GM19025 (cell line): ENCODE measurements around the gene DYNC1I1.

Experiments
- ATAC-seq: cut with Tn5 transposase; IDR thresholded peaks from one replicate; pipeline ENCODE4 v1.9.1; 2021; ENCODE audit warnings: mild to moderate bottlenecking, low read depth, moderate library complexity; ENCODE audit not compliant: unreplicated experiment

The DYNC1I1 gene

DNA sequence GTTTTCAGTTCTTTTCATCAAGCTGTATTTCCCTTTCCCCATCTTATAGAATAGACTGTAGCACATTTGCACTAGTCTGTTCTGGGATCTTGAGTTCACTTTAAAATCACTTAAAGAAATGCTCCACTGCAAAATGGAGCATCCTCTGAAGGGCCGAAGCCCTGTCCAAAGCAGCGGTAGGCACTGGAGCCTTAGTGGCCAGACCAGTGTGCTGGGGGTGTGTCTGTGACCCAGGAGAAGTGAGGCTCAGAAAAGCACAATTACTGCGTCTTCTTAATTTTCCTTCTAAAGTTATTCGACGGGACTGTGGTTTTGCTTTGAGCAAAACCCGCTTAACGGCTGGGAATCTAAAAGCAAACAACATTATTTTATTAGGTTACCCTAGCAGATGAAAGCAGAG lies 343.8 kb downstream of the DYNC1I1 start:
- ATAC-seq, result no peak

DNA sequence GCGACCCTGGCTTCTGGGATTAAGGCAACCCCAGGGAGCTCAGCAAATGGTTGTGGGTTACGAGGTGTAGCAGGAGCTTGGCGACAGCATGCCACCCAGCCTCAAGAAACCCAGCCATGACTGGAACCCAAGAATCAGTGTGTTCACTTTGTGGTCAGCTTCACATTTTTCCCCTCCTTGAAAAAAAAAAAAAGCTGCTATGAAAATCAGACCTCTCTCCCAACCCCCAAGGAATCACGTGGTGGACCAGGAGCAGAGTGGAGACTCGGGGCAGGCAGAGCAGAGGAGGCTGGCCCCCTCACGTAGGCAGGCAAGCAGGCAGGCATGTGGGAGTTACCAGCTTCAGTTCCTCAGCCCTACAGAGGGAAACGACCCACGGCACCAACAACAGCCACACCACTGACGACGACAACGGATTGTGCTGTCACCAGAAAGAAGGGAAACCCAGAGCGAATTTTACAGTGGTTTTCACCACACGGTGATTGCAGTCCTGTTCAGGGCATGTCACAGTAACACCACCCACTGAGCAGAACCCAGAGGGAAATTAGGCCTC lies 346.2 kb downstream of the DYNC1I1 start:
- no peak for ATAC-seq

DNA sequence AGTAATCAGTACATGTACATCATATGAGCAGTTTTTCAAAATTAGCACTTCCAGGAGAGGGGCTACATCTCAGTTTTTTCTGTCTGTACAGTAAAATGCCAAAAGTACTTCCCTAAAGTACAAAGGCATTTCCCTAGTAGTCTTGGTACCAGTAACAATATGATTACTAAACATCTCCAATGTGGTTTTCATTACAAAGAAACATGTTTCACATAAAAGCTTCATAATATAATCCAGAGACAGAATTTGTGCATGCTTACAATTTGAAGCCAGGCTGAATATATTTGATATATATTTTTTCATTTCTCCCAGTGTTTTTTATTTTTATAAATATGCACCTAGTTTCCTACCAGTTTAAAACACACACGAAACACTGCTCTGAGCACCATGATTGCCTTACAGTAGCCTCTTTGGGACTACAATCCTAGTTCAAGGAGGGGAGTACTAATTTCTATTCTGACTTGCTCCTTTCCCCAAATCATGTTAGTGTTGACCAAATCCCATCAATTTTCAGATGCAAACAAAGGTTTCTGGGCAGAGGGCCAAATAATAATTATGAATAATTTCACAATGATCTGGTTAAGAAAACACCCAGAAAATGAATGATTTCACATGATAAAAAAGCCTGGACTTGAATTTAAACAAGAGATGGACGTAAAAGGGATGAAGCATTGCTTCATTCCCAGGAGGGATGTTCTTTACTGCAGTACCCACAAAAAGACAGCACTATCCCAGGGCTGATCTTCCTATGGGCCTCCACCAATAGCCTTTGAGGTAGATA lies 348.3 kb downstream of the DYNC1I1 start:
- ATAC-seq, result no peak

DNA sequence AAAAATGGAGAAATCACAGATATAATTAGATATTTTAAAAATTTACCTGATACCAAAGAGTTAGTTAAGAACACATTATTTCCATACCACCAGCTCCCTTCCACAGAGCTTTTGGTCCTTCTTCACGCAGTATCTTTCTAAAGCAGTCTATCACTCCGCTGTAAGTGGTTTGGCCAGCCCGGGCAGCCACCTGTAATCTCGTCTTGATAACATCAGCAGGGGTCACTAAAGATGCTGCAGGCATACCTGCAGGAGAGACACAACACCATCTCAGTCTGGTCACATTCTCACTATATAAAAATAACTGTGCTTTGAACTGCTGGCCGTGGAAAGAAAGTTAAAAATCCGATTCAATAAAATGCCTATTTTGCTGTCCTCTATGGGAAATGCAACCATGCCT lies 349.4 kb downstream of the DYNC1I1 start:
- ATAC-seq, result no peak

DNA sequence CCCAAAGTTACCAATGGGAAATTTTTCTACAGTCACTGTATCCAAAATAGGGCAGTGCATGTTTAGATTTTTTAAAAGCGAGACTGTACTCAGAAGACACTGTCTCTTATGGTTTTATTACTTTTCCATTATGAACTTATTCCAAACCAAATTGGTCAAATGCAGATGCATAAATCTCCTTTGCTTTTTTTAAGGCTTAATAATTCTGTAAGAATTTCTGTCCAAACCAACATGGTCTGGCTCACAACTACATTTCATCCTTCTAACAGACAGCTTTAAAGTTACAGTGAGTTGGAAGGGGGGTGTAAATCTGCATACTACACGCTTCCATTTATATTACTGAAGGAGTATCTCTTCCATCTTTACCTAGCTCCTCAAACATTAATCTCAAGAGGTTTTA lies 350.4 kb downstream of the DYNC1I1 start:
- no peak for ATAC-seq

DNA sequence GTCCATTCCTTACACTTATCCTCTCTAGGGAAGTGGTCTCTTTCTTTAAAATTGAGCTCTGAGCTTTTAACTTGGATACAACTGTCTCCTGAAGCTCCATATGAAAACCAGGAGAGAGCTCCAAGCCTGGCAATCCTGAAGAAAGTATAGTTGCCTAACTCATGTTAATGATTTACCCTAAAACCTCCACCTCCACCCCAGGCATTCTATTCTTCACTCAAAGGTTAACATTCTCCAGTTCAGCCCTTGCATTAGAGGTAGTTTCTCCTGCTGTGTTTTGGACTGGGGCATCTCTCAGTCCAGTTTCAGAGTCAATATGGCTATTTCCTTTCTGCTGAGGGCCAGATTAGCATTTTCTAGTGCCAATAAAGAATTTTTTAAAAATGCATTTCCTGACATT lies 354.0 kb downstream of the DYNC1I1 start:
- no peak for ATAC-seq

DNA sequence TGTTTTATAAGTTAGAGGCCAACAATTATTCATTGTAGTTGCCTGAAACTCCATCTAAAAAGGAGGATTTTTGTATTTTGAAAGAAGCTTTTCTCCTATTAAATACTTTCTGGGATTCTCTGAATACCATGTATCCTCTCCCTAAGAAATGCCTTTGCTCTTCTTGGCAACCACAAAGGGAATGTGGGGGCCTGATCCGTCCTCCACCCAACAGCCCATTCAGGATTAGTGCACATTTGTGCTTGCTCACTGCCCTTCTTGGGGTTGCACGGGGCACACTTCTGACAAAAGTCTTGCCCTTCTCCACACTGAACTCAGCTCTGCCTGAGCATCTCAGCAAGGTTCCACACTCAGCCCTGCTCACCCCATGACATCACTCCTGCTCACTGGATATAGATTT lies 355.4 kb downstream of the DYNC1I1 start:
- no peak for ATAC-seq

DNA sequence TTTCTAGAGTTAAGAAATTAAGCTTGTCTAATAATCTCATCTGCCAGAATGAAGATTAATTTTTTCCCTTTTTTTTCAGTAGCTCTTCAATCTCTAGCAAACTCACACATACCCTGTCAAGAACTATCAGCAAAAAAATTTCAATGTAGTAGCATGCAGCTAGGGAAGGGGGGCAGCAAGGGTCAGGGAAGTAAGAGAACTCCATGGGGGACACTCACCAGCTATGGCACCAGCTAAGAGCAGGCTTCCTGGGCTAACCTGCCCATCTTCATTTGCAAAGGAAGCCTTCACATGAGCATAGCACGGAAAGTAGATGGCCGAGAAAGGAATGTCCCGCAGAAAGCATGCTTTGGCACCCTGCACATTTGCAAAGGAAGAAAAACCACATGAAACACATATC lies 359.2 kb downstream of the DYNC1I1 start:
- ATAC-seq, result no peak

DNA sequence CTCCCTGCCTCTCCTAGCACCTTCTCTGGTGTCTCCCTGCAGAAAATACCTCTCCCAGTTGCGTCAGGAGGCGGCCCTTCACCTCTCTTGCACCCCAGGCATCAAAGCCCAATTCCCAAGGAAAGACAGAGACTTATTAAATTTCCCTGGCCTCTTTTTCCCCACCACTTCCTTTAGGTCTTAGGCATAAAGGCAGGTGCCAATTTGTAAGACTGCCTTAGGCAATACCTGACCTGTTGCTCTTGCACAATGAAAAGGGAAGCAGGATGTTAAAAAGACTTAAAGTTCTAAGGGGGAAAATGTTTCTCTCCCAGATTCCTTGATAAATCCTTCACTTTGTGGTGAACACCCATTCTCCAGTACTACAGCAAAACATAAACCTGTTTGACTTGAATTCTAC lies 362.9 kb downstream of the DYNC1I1 start:
- ATAC-seq, result no peak

DNA sequence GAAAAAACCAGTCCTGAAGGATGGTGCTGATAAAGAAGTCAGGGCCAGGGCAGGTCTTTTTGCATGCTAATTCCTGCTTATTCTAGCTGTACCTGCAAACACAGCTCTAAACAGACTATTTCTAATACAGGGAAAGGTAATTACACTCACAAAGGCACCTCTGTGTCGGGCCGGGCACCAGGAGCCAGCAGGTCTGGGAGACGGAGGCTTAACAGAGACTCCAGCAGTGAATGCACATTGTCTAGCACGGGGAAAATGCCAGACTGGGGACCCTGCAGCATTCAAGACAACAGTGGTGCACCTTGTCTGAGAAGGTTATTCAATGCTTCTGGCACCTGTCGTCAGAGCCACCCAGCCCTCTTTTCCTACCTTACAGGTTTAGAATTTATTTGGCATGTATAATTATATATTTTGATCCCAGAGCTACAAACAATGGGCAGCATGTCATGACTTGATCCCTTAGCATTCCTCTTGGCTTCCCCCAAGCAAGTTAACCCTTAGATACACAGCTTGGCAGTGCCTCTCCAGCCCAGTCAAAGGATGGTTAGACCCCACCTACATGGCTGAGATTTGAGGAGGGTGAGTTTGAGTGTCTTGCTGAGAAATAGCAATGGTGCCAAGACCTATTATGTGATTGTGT lies 364.4 kb downstream of the DYNC1I1 start:
- ATAC-seq, result no peak

DNA sequence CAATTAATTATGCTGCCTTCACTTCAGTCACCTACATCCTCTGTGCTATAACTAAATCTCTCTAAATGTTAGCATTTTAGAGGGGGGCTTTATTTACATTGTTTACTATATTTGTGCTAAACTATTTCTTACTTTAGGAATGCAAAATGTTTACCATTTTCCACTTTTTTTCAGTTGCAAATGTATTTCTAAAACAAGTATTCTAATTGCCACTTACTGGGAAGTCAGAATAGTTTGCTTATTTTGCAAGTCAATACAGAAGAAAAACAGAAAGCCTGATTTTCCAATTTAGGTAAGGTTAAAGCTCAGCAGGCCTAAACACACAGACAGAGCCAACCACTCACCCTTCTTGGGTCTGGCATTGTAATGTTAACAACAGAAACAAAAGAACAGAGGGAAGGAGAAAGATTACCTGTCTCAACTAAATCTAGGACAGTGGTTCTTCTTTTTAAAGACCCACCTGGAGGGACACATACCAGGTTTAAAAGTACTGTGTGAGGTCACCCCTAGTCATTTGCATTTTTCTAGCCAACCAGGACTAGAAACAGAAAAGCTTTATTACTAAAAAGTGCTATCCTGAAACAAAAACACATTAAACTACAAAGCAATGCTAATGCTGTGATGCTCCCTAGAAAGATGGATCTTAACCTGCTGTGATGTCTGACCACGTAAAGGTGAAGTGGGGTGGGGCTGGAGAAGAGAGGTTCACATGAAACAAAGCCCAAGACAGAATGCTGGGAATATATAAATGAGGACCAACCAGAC lies 371.3 kb downstream of the DYNC1I1 start:
- ATAC-seq, result no peak

DNA sequence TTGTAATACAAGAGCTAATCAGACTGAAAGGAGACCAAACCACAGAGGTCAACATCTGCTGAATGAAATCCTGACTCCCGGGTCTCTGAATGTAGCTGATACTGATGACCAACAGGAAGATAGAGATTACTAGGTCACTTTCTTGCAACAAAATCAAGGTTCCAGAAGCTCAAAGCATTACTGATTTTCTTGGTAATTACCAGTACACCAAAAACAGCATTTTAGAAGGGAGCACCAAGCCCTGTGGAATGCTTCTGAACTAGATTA lies 371.8 kb downstream of the DYNC1I1 start:
- no peak for ATAC-seq
